Esophagus (tissue), 2 donors: ENCODE data around the gene ACVRL1. TPM values are rescaled to one million over a fixed set of nuclear protein-coding genes. Genes with fewer than 3 reads are reported as not detected.

Experiments
- H3K27ac ChIP-seq, 2 donors: one replicate each; pipeline ENCODE4 v1.5.1; 2013; ENCODE audit warnings: low read depth in 2 of 2, mild to moderate bottlenecking in 2 of 2, inconsistent platforms in 1 of 2, low read length in 1 of 2, moderate library complexity in 1 of 2
- H3K27me3 ChIP-seq, 2 donors: one replicate each; pipeline ENCODE4 v1.6.1; 2013; ENCODE audit warnings: low read length in 2 of 2, control low read depth in 1 of 2, mild to moderate bottlenecking in 1 of 2; ENCODE audit not compliant: insufficient read depth in 2 of 2, control insufficient read depth in 1 of 2
- H3K36me3 ChIP-seq, 2 donors: one replicate each; pipeline ENCODE4 v1.6.1; 2013; ENCODE audit warnings: low read length in 1 of 2; ENCODE audit not compliant: control insufficient read depth in 2 of 2, insufficient read depth in 2 of 2
- H3K4me1 ChIP-seq, 2 donors: one replicate each; pipeline ENCODE4 v1.6.1; 2013; ENCODE audit warnings: low read length in 1 of 2; ENCODE audit not compliant: control insufficient read depth in 2 of 2, insufficient read depth in 2 of 2
- H3K4me3 ChIP-seq, 2 donors: one replicate each; pipeline ENCODE4 v1.5.1; 2013; ENCODE audit warnings: low read length in 2 of 2, mild to moderate bottlenecking in 2 of 2, low read depth in 1 of 2, moderate library complexity in 1 of 2
- H3K9me3 ChIP-seq, 2 donors: one replicate each; pipeline ENCODE4 v1.6.1; 2013; ENCODE audit warnings: mild to moderate bottlenecking in 2 of 2, low read depth in 1 of 2, low read length in 1 of 2, moderate library complexity in 1 of 2; ENCODE audit not compliant: control insufficient read depth in 2 of 2, insufficient read depth in 1 of 2
- WGBS, 2 donors: extraction: QIAGEN DNeasy Blood & Tissue Kit; methylation state at CpG; one replicate each; pipeline ENCODE4 v1.1.7; 2013; 5-methylcytosine and 5-hydroxymethylcytosine counted together
- polyA plus RNA-seq, 2 donors: library from polyadenylated mRNA; stranded (reverse); fragments of 200-250 nt; gene quantifications; one replicate each; pipeline ENCODE4 v1.2.3, GENCODE V29; 2013
- donor health status: healthy with polysubstance abuse.
- donor health status: Bipolar disorder and iron deficiency.

ACVRL1 gene
- polyA plus RNA-seq, 2 donors = 3.4 to 5.2 TPM

DNA sequence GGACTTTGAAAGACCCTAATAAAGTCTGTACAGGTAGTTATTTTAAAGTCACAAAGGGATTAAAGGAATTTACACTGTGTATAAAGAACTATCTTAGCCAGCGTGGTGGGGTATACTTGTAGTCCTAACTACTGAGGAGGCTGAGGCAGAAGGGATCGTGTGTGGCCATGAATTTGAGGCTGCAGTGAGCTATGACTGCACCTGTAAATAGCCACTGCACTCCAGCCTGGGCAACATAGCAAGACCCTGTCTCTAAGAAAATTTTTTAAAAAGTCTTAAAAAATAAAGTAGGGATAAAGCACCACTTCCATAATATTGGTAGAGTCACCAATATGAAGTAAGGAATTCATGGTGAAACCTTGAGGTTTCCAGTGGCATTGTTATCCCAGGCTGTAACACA is 62.3 kb downstream of the ACVRL1 start:
- peaks cover 0 to 12% of the 10 kb centered on the region in 2 donors for H3K4me1 ChIP-seq

DNA sequence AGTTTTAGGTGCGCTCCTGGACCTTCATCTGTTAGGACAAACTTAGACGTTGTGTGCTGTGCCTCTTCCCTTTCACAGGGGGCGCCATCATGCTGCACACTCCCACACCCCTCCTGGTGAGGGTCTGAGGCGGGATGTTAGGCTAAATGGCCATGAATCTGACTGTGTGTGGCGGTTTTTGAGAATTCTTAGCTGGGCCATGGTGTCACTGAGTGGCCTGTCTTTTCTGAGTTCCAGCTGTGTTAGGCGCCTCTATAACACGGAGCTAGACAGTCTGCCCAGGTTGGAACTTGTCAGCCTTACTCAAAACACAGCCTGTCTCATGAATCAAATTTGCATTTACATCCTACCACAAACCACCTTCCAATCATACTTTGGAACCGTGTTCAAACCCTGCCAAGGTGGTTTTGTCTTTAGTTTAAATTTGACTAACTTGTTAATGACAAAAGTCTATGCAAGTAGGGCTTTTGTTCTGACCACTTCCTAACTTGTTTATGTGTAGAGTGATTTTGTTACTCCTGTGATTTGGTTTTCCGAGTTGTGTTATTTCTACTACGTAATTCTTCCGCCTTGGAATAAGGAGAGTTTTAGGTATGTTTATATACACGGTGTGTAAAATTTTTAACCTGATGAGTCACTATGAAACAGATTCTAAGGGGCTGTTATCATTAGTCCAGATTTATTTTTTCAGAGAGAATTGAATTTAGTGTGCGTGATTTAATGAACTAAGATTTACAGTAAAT is 63.8 kb downstream of the ACVRL1 start:
- Histone ChIP-seq H3K36me3 (peaks cover 7 to 9% of the 10 kb centered on the region in 2 donors), H3K4me1 (peaks cover 0 to 14% of the 10 kb centered on the region in 2 donors), H3K27ac (peak overlapping the region; percentile 55 to 73), H3K9me3 (no peaks in the 10 kb centered on the region), H3K4me3 (no peak overlapping the region), H3K27me3 (no peaks in the 10 kb centered on the region)
- WGBS, 2 donors = 46 to 50% methylated on average over 13 of the region's 13 CpGs

More for the DNA sequence above, 62.3 kb downstream of the ACVRL1 start:
- no peaks in the 10 kb centered on the region for H3K36me3 ChIP-seq
- H3K9me3 ChIP-seq = no peaks in the 10 kb centered on the region
- no peaks in the 10 kb centered on the region for H3K27me3 ChIP-seq
- no peak overlapping the region for H3K4me3 ChIP-seq
- WGBS, 2 donors = 88 to 93% methylated on average over 2 of the region's 2 CpGs
- no peak overlapping the region for H3K27ac ChIP-seq

DNA sequence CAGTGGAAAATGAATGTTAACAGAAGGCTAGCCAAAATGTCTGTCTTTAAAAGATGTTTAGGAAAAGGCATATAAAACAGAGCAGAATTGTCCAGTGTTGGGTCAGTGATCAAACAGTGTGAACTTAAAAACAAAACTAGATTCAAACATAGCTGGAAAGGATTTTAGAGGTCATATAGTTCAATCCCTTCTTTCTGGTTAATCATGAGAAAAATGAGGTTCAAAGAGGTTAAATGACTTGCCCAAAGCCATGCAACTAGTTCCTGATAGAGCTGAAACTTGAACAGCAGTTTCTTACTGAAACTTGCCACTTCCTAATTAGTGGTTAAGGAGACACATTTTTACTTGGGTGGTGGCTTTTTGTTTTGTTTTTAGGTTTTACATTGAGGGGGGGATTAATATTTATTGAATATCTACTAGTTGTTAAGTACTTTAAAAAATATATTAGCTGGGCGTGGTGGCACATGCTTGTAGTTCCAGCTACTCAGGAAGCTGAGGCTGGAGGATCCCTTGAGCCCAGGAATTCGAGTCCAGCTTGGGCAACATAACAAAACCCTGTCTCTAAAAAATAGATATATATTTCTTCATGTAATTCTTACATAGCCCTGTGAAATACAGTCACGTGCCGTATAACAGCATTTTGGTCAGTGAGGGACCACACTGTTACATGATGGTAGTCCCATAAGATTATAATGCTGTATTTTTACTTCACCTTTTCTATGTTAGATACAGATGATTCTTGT is 64.5 kb downstream of the ACVRL1 start:
- Histone ChIP-seq H3K9me3 (no peaks in the 10 kb centered on the region), H3K4me1 (peaks cover 0 to 14% of the 10 kb centered on the region in 2 donors)
- WGBS, 2 donors = 59 to 62% methylated on average over 4 of the region's 4 CpGs

DNA sequence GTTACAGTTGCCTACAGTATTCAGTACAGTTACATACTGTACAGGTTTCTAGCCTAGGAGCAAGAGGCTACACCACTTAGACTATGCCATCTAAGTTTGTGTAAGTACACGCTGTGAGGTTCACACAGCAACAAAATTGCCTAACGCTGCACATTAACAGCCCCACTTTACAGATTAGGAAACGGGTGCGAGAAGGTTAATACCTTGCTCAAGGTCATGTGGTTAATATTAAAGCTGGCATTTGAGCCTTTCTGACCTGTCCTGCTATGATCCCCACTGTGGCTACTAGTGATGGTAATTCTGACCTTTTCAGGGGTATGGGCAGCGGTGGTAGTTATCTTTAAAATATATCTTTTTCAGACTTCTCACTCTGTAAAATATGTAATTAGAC is 65.1 kb downstream of the ACVRL1 start:
- peak overlapping the region; percentile 30 to 34 for H3K27ac ChIP-seq

More for the DNA sequence above, 64.5 kb downstream of the ACVRL1 start:
- no peak overlapping the region for H3K27ac ChIP-seq
- no peaks in the 10 kb centered on the region for H3K27me3 ChIP-seq
- H3K4me3 ChIP-seq = no peak overlapping the region
- peaks cover 12 to 16% of the 10 kb centered on the region in 2 donors for H3K36me3 ChIP-seq

DNA sequence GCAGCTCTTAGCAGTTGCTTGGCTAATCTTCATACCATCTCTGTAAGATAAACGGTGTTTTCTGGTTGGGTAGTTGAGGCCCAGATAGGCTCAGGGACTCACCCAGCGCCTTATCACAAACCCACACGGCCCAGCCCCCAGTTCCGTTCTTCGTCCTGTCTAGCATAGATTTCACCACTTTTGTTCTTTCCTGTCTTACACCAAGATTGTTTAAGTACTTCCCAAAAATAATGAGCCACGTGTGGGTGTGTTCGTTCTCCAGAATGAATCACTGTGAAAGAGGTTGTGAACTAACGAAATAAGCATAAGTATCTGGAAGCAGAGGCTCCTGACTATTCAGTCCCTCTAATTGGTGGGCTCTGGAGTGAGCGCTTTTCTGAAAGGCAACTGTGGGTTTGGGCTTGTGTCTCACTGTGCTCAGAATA is 65.6 kb downstream of the ACVRL1 start:
- Histone ChIP-seq H3K27ac (peak overlapping the region; percentile 30 to 77), H3K4me3 (no peak overlapping the region), H3K9me3 (no peaks in the 10 kb centered on the region), H3K4me1 (peaks cover 0 to 14% of the 10 kb centered on the region in 2 donors), H3K36me3 (peaks cover 12 to 18% of the 10 kb centered on the region in 2 donors), H3K27me3 (no peaks in the 10 kb centered on the region)
- WGBS, 2 donors = 26 to 30% methylated on average over 9 of the region's 9 CpGs

More for the DNA sequence above, 65.1 kb downstream of the ACVRL1 start:
- Histone ChIP-seq H3K36me3 (peaks cover 12 to 18% of the 10 kb centered on the region in 2 donors), H3K4me1 (peaks cover 0 to 14% of the 10 kb centered on the region in 2 donors), H3K4me3 (no peak overlapping the region), H3K27me3 (no peaks in the 10 kb centered on the region), H3K9me3 (no peaks in the 10 kb centered on the region)
- 57 to 71% methylated on average over 5 of the region's 5 CpGs for WGBS, 2 donors

Other genes with a start within 250 kb of the ACVRL1 start
- under 1 TPM; 0.06 to 0.08 TPM for gene FIGNL2, start 58.8 kb upstream of the ACVRL1 start, polyA plus RNA-seq
- not detected for gene ANKRD33, start 19.4 kb upstream of the ACVRL1 start, polyA plus RNA-seq
- gene ACVR1B, start 44.2 kb downstream of the ACVRL1 start, polyA plus RNA-seq = 10 to 100 TPM; 11.6 to 12.4 TPM
- gene TAMALIN, start 99.4 kb downstream of the ACVRL1 start, polyA plus RNA-seq = 1 to 10 TPM; 6.1 to 7.4 TPM
- 10 to 100 TPM in 1 of 2 donors, 1 to 10 TPM in 1; 6.3 to 10.6 TPM for gene NR4A1, start 143.9 kb downstream of the ACVRL1 start, polyA plus RNA-seq
- 10 to 100 TPM; 16.3 to 43.0 TPM for gene ATG101, start 162.5 kb downstream of the ACVRL1 start, polyA plus RNA-seq
- gene SMIM41, start 172.2 kb downstream of the ACVRL1 start, polyA plus RNA-seq = under 1 TPM; 0.18 to 0.22 TPM